Measurements from ENCODE around the gene CD8A. TPM values are rescaled to one million over a fixed set of nuclear protein-coding genes. Genes with fewer than 3 reads are reported as not detected.
A peak's percentile ranks its signal among the peaks of the same experiment; 100 is the strongest.
"Not testable (repeated sequence)": the region's sequence is repeated elsewhere in the genome, so short reads cannot be mapped to it uniquely, and the experiment has no call there.

The CD8A gene
- 0.10 and 0.16 TPM in 2 replicates for total RNA-seq (2014; rRNA removed; shearing (Covaris generic))

DNA sequence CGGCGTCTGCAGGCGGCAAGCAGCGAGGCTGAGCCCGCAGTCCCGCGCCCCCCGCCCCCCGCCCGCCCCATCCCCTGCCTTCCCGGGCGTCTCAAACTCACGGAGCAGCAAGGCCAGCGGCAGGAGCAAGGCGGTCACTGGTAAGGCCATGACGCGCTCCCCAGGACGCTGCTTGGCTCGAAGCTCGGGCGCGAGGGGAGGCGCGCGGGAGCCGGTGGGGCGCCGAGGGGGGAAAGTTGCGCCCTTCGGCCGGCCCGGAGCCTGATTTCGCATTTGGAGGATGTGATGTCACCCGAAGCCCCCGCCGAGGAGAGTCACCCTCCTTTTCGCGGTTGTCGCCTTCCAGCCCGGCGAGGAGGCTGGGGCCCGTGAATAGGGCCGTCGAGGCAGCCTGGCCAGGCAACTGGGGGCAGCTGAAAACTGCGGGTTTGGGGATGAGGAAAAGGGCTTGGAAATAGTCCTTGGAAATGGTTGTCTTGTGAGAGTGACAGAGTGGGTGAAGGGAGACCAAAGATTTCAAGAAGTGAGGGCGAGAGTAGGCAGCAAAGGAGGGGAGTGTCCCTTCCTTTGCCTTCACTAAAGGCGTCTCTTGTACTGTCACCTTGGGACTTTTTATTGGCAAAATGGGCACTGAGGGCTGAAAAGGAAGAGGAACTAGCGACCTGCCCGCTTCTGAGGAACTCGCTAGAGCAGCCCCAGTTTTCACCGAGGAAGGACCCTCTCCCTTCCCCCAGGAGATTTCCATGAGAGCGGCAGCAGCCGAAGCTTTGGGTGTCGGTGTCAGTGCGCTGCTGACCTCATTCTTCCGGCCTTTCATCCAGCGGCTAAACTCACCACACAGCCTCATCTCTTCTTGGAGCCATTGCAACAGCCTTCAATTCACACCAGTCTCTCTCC, at the start of gene CD8A:
Gene CD8A (minus strand): TSS at position 238 of the 897 bp plus-strand sequence. CDS start 88 bp downstream, at position 150.
- no peak within 1 kb of the TSS for H3K27ac ChIP-seq

DNA sequence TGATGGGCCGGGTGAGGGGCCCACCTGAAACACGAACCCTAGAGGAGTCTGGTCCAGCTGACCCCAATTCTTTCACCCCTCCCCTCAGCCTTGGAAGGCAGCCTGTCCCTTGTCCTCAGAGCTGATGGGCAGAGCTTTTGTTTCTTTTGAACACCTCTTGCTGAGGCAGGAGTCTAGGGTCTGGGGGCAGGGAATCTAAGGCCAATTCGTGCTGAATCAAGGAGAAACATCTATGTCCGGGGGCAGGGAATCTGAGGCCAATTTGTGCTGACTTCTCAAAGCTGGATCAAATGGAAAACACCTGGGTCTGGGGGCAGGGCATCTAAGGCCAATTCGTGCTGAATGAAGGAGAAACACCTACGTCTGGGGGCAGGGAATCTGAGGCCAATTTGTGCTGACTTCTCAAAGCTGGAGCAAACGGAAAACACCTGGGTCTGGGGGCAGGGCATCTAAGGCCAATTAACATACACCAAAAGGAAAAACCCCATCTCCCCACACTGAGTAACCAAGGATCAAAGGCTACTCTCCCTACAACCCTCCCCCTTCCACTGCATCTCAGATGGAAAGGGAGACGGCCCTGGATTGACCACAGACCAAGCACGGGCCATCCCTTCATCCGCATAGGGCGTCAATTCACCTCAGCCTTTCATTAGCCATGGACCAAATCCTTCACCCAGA, 49.3 kb upstream of the CD8A start:
- H3K9me3 ChIP-seq (replicated peaks); H3K4me1 ChIP-seq; DNase-seq; H3K27ac ChIP-seq; H3K27me3 ChIP-seq; H3K36me3 ChIP-seq; H3K4me3 ChIP-seq: not testable (repeated sequence)

More for the DNA sequence above, at the start of gene CD8A:
- no peak for DNase-seq
- Histone ChIP-seq H3K36me3 (no peaks in the 10 kb centered on the region), H3K4me1 (no peaks in the 10 kb centered on the region), H3K9me3 (replicated peaks) (no peaks in the 10 kb centered on the region), H3K27me3 (no peaks in the 10 kb centered on the region), H3K4me3 (no peak within 1 kb of the TSS)

- not testable (repeated sequence) for H3K27me3 ChIP-seq; H3K4me1 ChIP-seq; DNase-seq; H3K9me3 ChIP-seq (replicated peaks); H3K27ac ChIP-seq; H3K36me3 ChIP-seq; H3K4me3 ChIP-seq
Measured at GRCh38 chr2:86839455-86839854, 48.7 kb upstream of the CD8A start.

DNA sequence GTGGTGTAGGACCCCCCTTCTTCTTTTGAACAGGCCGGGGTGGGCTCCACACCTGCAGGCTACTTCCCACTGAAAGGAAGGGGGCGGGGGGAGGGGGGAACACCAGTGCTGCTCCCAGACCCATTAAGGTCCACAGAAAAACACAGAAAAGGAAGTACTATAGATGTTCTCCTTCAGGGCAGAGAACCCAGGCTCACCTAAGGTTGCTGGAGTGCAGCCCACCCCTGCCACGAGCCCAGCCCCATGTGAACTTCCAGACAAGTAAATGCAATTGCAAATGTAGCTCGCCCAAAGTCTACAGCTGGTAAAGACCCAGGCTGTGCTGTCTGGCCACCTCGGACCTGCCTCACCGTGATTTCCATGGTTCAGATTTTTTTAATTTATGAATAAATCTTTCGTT, 47.0 kb upstream of the CD8A start:
- H3K4me1 ChIP-seq; H3K9me3 ChIP-seq (replicated peaks); DNase-seq; H3K36me3 ChIP-seq; H3K4me3 ChIP-seq; H3K27ac ChIP-seq; H3K27me3 ChIP-seq: not testable (repeated sequence)

DNA sequence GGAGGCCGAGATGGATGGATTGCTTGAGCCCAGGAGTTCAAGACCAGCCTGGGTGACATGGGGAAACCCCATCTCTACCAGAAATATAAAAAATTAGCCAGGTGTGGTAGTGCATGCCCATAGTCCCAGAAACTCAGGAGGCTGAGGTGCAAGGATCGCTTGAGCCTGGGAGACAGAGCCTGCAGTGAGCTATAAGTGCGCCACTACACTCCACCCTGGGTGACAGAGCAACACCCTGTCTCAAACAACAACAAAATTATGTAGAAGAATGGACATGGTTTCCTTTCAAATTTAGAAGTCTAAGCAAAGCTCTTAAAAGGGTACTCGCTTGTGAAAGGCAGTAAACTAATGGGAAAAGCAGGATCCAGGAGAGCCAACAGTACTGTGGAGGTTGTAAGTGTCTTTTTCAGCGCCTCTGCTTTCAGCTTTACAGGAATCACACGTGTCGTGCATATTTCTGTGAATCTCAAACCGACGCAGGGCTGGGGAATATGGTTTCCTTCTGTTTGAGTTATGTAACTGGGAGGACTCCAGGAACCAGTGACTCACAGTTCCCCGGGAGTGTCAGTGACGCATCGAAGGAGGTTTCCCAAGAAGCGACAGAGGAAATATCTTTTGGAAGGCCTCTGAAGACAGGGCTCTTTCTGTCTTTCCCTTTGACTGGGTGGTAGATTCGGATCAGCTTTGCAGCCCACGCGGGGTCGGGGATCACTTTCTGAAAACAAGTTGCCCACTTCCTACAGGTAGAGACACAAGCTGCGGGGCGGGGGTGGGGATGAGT, 46.4 kb upstream of the CD8A start:
- H3K36me3 ChIP-seq; H3K9me3 ChIP-seq (replicated peaks); H3K27ac ChIP-seq; H3K4me1 ChIP-seq; H3K27me3 ChIP-seq; H3K4me3 ChIP-seq: not testable (repeated sequence)
- DNase-seq: peak in 1 of 2 experiments; percentile 17

- not testable (repeated sequence) for H3K4me1 ChIP-seq; H3K27ac ChIP-seq; H3K36me3 ChIP-seq; H3K27me3 ChIP-seq; H3K9me3 ChIP-seq (replicated peaks); H3K4me3 ChIP-seq; DNase-seq
Measured at GRCh38 chr2:86835548-86835889, 44.8 kb upstream of the CD8A start.

GRCh38 chr2:86833315-86833714, 42.6 kb upstream of the CD8A start:
- Histone ChIP-seq H3K4me3 (no peak overlapping the region), H3K36me3 (no peaks in the 10 kb centered on the region), H3K4me1 (no peaks in the 10 kb centered on the region), H3K27ac (no peak overlapping the region), H3K9me3 (replicated peaks) (no peaks in the 10 kb centered on the region), H3K27me3 (peaks cover 5% of the 10 kb centered on the region; the same call in 1 of the 2 replicates)
- no peak for DNase-seq

DNA sequence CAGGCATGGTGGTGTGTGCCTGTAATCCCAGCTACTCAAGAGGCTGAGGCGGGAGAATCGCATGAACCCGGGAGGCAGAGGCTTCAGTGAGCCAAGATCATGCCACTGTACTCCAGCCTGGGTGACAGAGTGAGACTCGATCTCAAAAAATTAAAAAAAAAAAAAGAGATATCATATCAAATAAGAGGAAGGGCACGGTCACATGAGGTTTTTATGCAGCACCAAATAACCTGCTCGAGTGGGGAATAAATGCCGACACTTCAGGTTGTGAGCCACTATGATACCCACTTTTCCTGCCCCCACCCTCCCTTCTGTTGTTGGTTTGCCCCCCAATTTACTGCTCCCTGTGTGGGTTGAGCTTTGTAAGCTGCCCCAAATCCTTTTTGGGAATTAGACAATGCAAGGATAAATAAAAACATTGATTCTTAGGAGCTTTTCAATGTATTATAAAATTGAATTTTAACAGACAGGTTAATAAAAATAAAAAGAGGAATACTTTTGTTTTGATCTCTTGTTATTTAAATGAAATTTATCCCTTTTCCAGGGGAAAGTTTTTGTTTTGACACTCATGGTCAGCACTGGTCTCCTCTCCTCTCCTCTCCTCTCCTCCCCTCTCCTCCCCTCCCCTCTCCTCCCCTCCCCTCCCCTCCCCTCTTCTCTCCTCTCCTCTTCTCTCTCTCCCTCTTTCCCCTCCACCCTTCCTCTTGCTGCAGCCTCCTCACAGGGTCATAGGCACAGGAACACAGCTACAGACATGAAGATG, 41.8 kb upstream of the CD8A start:
- Histone ChIP-seq H3K36me3 (no peaks in the 10 kb centered on the region), H3K27me3 (peaks cover 10% of the 10 kb centered on the region; the same call in 1 of the 2 replicates), H3K4me3 (no peak overlapping the region), H3K9me3 (replicated peaks) (no peaks in the 10 kb centered on the region), H3K27ac (no peak overlapping the region), H3K4me1 (no peaks in the 10 kb centered on the region)
- DNase-seq: no peak

GRCh38 chr2:86831537-86831936, 40.8 kb upstream of the CD8A start:
- Histone ChIP-seq H3K36me3 (no peaks in the 10 kb centered on the region), H3K27me3 (peaks cover 12% of the 10 kb centered on the region; the same call in 1 of the 2 replicates), H3K9me3 (replicated peaks) (no peaks in the 10 kb centered on the region), H3K4me3 (no peak overlapping the region), H3K4me1 (no peaks in the 10 kb centered on the region), H3K27ac (no peak overlapping the region)
- DNase-seq: no peak

DNA sequence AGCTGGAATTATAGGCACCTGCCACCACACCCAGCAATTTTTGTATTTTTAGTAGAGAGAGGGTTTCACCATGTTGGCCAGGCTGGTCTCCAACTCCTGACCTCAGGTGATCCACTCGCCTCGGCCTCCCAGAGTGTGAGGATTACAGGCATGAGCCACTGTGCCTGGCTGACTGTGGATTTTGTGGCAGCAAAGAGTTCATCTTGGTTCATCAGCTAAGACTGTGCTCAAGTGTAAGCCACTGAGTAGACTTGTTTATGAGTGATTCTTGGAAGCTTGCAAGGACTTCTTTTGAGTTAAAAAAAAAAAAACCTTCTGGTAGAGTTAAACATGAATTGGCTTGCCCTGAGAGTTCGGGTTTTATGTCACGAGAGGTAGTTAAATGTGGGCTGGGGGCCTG, 36.2 kb upstream of the CD8A start:
- DNase-seq: no peak
- H3K36me3 ChIP-seq: no peaks in the 10 kb centered on the region
- H3K27me3 ChIP-seq: peaks cover 20% of the 10 kb centered on the region; the same call in 1 of the 2 replicates
- H3K9me3 ChIP-seq (replicated peaks): peaks cover 5% of the 10 kb centered on the region
- H3K27ac ChIP-seq: no peak overlapping the region
- no peaks in the 10 kb centered on the region for H3K4me1 ChIP-seq
- no peak overlapping the region for H3K4me3 ChIP-seq

DNA sequence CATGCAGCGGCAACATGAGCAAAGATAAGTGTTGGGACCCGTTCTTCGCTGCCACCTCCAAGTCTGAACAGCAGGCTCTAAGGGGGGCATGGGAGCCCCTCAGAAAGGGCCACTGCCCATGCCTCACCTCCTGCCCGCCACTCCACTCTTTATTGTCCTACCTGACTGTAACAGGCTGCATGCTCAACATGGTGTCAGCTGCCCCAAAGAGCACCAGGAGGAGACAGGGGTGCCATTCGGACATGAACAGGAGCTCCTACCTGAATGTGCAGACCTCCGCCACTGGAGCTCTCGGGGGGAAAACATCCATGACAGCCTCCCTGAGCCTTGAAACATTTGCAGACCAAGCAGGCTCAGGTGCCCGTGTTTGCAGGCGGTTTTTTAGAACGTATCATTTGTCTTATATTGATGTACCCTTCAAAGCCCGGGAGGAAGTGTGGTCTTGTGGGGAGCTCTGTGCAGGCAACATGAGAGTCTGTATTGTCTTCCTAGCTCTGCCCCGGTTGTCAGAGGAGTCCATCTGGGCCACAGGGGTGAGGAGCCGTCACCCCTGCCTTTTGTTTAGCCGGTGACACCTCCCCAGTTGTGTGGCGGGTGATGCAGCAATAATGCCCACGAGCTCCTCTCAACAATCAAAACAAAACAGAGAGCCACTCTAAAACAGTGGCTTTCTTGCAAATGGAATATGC, 35.1 kb upstream of the CD8A start:
- Histone ChIP-seq H3K27ac (no peak overlapping the region), H3K36me3 (no peaks in the 10 kb centered on the region), H3K4me1 (no peaks in the 10 kb centered on the region), H3K9me3 (replicated peaks) (peaks cover 5% of the 10 kb centered on the region), H3K4me3 (no peak overlapping the region), H3K27me3 (peaks cover 15% of the 10 kb centered on the region; the same call in 1 of the 2 replicates)
- DNase-seq: no peak

- Histone ChIP-seq H3K4me1 (no peaks in the 10 kb centered on the region), H3K27me3 (peaks cover 15% of the 10 kb centered on the region; the same call in 1 of the 2 replicates), H3K36me3 (no peaks in the 10 kb centered on the region), H3K4me3 (no peak overlapping the region), H3K9me3 (replicated peaks) (peaks cover 5% of the 10 kb centered on the region), H3K27ac (no peak overlapping the region)
- no peak for DNase-seq
Measured at GRCh38 chr2:86825036-86825692, 34.5 kb upstream of the CD8A start.

GRCh38 chr2:86822668-86823345, 32.1 kb upstream of the CD8A start:
- no peaks in the 10 kb centered on the region for H3K36me3 ChIP-seq
- H3K9me3 ChIP-seq (replicated peaks): peaks cover 5% of the 10 kb centered on the region
- no peak overlapping the region for H3K27ac ChIP-seq
- DNase-seq: no peak
- no peak overlapping the region for H3K4me3 ChIP-seq
- H3K4me1 ChIP-seq: no peaks in the 10 kb centered on the region
- peaks cover 18% of the 10 kb centered on the region; the same call in 1 of the 2 replicates for H3K27me3 ChIP-seq
